Anterior cingulate cortex (tissue), 58 donors: ENCODE results near the gene SGSM1.

ENCODE experiments used
- DNase-seq, 58 donors: peaks; one replicate each; lab custom pipeline; 2025; lab: John Stamatoyannopoulos, UW

SGSM1 gene

GRCh38 chr22:24805790-24806662 is at the start of gene SGSM1:
Gene SGSM1, plus strand, starts transcription at chr22:24806211. Its CDS starts 115 bp downstream, at chr22:24806326.
- peak in 53 of 58 donors; percentile 22 to 84 (median 52) for DNase-seq

GRCh38 chr22:24758164-24758799 is 47.7 kb upstream of the SGSM1 start:
- DNase-seq: peak in 23 of 58 donors; percentile 1 to 73 (median 8)

GRCh38 chr22:24759765-24760164 is 46.2 kb upstream of the SGSM1 start:
- DNase-seq: no peak

- DNase-seq: no peak
Observed at GRCh38 chr22:24760708-24761306, 45.2 kb upstream of the SGSM1 start.

- DNase-seq: no peak
Observed at GRCh38 chr22:24761888-24762675, 43.9 kb upstream of the SGSM1 start.

- DNase-seq: no peak
Observed at GRCh38 chr22:24763872-24764485, 42.0 kb upstream of the SGSM1 start.

- DNase-seq: no peak
Observed at GRCh38 chr22:24765166-24765565, 40.8 kb upstream of the SGSM1 start.

- DNase-seq: peak in 51 of 58 donors; percentile 0 to 74 (median 28)
Observed at GRCh38 chr22:24768537-24769374, 37.3 kb upstream of the SGSM1 start.

GRCh38 chr22:24772493-24773220 is 33.4 kb upstream of the SGSM1 start:
- peak in 2 of 58 donors; percentile 6 to 11 for DNase-seq

GRCh38 chr22:24775769-24776492 is 30.1 kb upstream of the SGSM1 start:
- no peak for DNase-seq

- no peak for DNase-seq
Observed at GRCh38 chr22:24776525-24776924, 29.5 kb upstream of the SGSM1 start.

GRCh38 chr22:24789516-24789915 is 16.5 kb upstream of the SGSM1 start:
- DNase-seq: no peak

GRCh38 chr22:24791362-24791761 is 14.6 kb upstream of the SGSM1 start:
- no peak for DNase-seq

- DNase-seq: no peak
Observed at GRCh38 chr22:24796056-24796455, 10.0 kb upstream of the SGSM1 start.

GRCh38 chr22:24796860-24797259 is 9.2 kb upstream of the SGSM1 start:
- no peak for DNase-seq

GRCh38 chr22:24801901-24802465 is 4.0 kb upstream of the SGSM1 start:
- DNase-seq: no peak

- peak in 26 of 58 donors; percentile 8 to 67 (median 27) for DNase-seq
Observed at GRCh38 chr22:24803064-24803542, 2.9 kb upstream of the SGSM1 start.
